NK-92 (cell line): ENCODE results near the gene BIRC5.

Source experiments
- DNase-seq: peaks from one replicate; lab custom pipeline; 2025; ENCODE audit not compliant: unreplicated experiment; lab: John Stamatoyannopoulos, UW

BIRC5 gene

GRCh38 chr17:78272181-78272913 is 58.3 kb downstream of the BIRC5 start:
- DNase-seq = no peak

GRCh38 chr17:78272914-78273258 is 58.8 kb downstream of the BIRC5 start:
- DNase-seq = no peak

- DNase-seq = no peak
Observed at GRCh38 chr17:78273813-78274212, 59.8 kb downstream of the BIRC5 start.
